Left lung (tissue), 10 donors: Measurements from ENCODE around the gene SLC6A9. TPM values are rescaled to one million over a fixed set of nuclear protein-coding genes. Genes with fewer than 3 reads are reported as not detected.

Experiments used
- ATAC-seq: fragments of 200-7000 bp; cut with Tn5 transposase; one replicate; pipeline ENCODE4 v1.9.1; 2020; ENCODE audit warnings: moderate library complexity
- DNase-seq, 4 donors: peaks; one replicate each; pipeline ENCODE4 v3.0.0-alpha.2; 2013 to 2020
- H3K27ac ChIP-seq, 2 donors: fragments of 200-600 bp; sonication (generic) in 1 of 2; one replicate each; pipeline versions ENCODE4 v1.5.0 to v1.8.0; 2020 to 2021
- H3K27me3 ChIP-seq, 2 donors: fragments of 200-600 bp; sonication (generic) in 1 of 2; one replicate each; pipeline versions ENCODE4 v1.5.0 to v1.8.0; 2020 to 2021
- H3K36me3 ChIP-seq, 2 donors: fragments of 200-600 bp; sonication (generic) in 1 of 2; one replicate each; pipeline versions ENCODE4 v1.5.0 to v1.8.0; 2020 to 2021
- H3K4me1 ChIP-seq, 2 donors: fragments of 200-600 bp; one replicate each; pipeline ENCODE4 v1.8.0; 2021
- H3K4me3 ChIP-seq, 2 donors: fragments of 200-600 bp; sonication (generic) in 1 of 2; one replicate each; pipeline versions ENCODE4 v1.5.0 to v1.8.0; 2020 to 2021; ENCODE audit warnings: mild to moderate bottlenecking in 1 of 2
- H3K9me3 ChIP-seq, 2 donors: fragments of 200-600 bp; sonication (generic) in 1 of 2; one replicate each; pipeline versions ENCODE4 v1.5.0 to v1.8.0; 2020 to 2021
- CTCF ChIP-seq, 2 donors: fragments of 200-600 bp; sonication (generic) in 1 of 2; IDR thresholded peaks; one replicate each; pipeline versions ENCODE4 v1.5.0 to v1.8.0; 2021; ENCODE audit warnings: antibody characterized with exemption in 2 of 2
- intact Hi-C, 2 donors: fragments of 100-400 bp; cut with DNase I; formaldehyde crosslinking; loops; one replicate each; pipeline versions ENCODE4 v1.11.2 to v1.14.2; 2022
- polyA plus RNA-seq, 6 donors: library from polyadenylated mRNA; unstranded; fragments of 120-200 nt; gene quantifications; one replicate each; pipeline ENCODE4 v1.2.1, GENCODE V29; 2013; ENCODE audit not compliant: insufficient read length in 6 of 6
- total RNA-seq, 2 donors: library from RNA; stranded (reverse); fragmentation: NEBNext Ultra II Directional; extraction: Animal tissue kit (Norgen Biotek cat#: 25700); gene quantifications; one replicate each; pipeline ENCODE4 v1.2.1, GENCODE V29; 2021
- donor health status: DM: no; HTN: yes; CAD: no.
- donor health status: DM: no; HTN: no; CAD: no.

SLC6A9 gene
- total and polyA plus RNA-seq, 8 donors: 10.9 to 28.5 (median 14.6) TPM

- Histone ChIP-seq H3K27me3 (no peaks in the 10 kb centered on the region), H3K4me3 (no peak overlapping the region), H3K36me3 (peaks cover 0 to 10% of the 10 kb centered on the region in 2 donors), H3K27ac (no peak overlapping the region), H3K4me1 (no peaks in the 10 kb centered on the region), H3K9me3 (no peaks in the 10 kb centered on the region)
- intact Hi-C loops: no loop called here
- no peak for TF ChIP-seq CTCF (IDR thresholded peaks at IDR 0.05)
- DNase-seq: no peak
- ATAC-seq: no peak
Measured at GRCh38 chr1:44000122-44000665, 31.1 kb downstream of the SLC6A9 start.

DNA sequence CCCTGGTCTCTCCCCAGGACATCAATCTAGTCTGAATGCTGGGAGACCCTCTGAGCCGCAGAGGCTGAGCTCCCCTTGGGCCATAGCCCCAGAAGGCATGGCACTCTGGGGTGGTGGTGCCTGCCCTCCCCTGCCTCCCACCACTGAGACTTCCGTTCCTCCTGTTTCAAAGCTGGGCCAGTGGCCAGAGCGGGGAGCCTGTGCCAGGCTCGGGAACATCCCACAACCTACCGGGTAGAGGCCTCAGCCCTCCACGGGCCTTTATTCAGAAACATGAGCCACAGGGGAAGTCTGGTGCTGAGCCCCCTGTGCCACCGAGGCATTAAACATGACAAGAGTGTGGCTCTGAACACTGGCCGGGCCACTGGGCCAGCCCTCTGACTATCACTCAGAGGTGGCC, 31.8 kb downstream of the SLC6A9 start:
- Histone ChIP-seq H3K4me1 (no peaks in the 10 kb centered on the region), H3K36me3 (peaks cover 0 to 10% of the 10 kb centered on the region in 2 donors), H3K27me3 (no peaks in the 10 kb centered on the region), H3K4me3 (no peak overlapping the region), H3K9me3 (no peaks in the 10 kb centered on the region), H3K27ac (no peak overlapping the region)
- DNase-seq: no peak
- no peak for TF ChIP-seq CTCF (IDR thresholded peaks at IDR 0.05)
- intact Hi-C loops: no loop called here
- ATAC-seq: no peak

- peak in 1 of 4 donors; percentile 47 for DNase-seq
- Histone ChIP-seq H3K27me3 (no peaks in the 10 kb centered on the region), H3K4me3 (no peak overlapping the region), H3K36me3 (peaks cover 0 to 10% of the 10 kb centered on the region in 2 donors), H3K9me3 (no peaks in the 10 kb centered on the region), H3K4me1 (no peaks in the 10 kb centered on the region), H3K27ac (no peak overlapping the region)
- no peak for TF ChIP-seq CTCF (IDR thresholded peaks at IDR 0.05)
- intact Hi-C loops: no loop called here
- no peak for ATAC-seq
Measured at GRCh38 chr1:43998000-43998378, 33.3 kb downstream of the SLC6A9 start.

GRCh38 chr1:43997295-43997999, 33.8 kb downstream of the SLC6A9 start:
- Histone ChIP-seq H3K4me1 (peaks cover 0 to 4% of the 10 kb centered on the region in 2 donors), H3K27ac (no peak overlapping the region), H3K9me3 (no peaks in the 10 kb centered on the region), H3K27me3 (no peaks in the 10 kb centered on the region), H3K4me3 (no peak overlapping the region), H3K36me3 (peaks cover 0 to 10% of the 10 kb centered on the region in 2 donors)
- no peak for TF ChIP-seq CTCF (IDR thresholded peaks at IDR 0.05)
- intact Hi-C loops: no loop called here
- ATAC-seq (no peak), DNase-seq (peak in 1 of 4 donors; percentile 69)

DNA sequence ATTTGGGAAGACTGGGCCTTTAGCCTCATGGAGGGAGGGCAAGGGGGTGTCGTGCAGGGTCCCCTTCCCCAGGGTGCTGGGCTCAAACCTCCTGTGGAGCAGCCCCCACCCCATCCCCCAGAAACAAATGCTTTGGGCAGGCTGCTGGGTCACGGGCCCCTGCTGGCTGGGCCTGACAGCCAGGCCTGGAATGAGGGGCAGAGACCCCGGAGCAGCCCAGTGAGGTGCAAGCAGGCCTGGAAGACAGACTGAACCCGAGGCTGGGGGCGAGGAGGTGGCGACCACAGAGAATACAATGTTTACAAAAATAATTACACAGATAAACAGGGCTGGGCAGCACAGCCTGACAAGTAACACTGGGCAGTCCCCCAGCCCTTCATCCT, 34.5 kb downstream of the SLC6A9 start:
- intact Hi-C loops: no loop called here
- H3K27ac ChIP-seq: no peak overlapping the region

More for the DNA sequence above, 34.5 kb downstream of the SLC6A9 start:
- DNase-seq: peak in 1 of 4 donors; percentile 56
- no peak for TF ChIP-seq CTCF (IDR thresholded peaks at IDR 0.05)
- no peak for ATAC-seq
- Histone ChIP-seq H3K4me3 (no peak overlapping the region), H3K36me3 (peaks cover 0 to 10% of the 10 kb centered on the region in 2 donors), H3K4me1 (peaks cover 0 to 11% of the 10 kb centered on the region in 2 donors), H3K27me3 (no peaks in the 10 kb centered on the region), H3K9me3 (no peaks in the 10 kb centered on the region)
